Medulla oblongata (tissue), 1 donor: ENCODE results near the gene GPC6.
"Not testable (repeated sequence)": the region's sequence is repeated elsewhere in the genome, so short reads cannot be mapped to it uniquely, and the experiment has no call there.

Experiments
- DNase-seq: peaks from one replicate; pipeline ENCODE4 v3.0.0-alpha.2; 2015; ENCODE audit errors: extremely low spot score

GPC6 gene

DNA sequence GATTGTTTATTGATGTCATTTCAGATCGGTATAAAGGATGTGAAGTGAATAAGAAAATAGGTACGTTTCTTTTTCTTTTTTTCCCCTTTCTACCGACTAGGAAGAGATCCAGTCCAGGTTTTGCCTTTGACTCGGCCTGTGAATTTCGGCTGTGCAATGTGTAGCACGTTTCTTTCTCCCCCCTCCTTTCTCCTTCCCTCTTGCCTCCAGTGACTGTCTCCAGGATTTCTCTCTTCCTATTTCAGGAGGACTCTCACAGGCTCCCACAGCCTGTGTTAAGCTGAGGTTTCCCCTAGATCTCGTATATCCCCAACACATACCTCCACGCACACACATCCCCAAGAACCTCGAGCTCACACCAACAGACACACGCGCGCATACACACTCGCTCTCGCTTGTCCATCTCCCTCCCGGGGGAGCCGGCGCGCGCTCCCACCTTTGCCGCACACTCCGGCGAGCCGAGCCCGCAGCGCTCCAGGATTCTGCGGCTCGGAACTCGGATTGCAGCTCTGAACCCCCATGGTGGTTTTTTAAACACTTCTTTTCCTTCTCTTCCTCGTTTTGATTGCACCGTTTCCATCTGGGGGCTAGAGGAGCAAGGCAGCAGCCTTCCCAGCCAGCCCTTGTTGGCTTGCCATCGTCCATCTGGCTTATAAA, at the start of gene GPC6:
Gene GPC6 (plus strand): TSS at position 185 of the 657 bp plus-strand sequence.
- peak; percentile 66 for DNase-seq

DNA sequence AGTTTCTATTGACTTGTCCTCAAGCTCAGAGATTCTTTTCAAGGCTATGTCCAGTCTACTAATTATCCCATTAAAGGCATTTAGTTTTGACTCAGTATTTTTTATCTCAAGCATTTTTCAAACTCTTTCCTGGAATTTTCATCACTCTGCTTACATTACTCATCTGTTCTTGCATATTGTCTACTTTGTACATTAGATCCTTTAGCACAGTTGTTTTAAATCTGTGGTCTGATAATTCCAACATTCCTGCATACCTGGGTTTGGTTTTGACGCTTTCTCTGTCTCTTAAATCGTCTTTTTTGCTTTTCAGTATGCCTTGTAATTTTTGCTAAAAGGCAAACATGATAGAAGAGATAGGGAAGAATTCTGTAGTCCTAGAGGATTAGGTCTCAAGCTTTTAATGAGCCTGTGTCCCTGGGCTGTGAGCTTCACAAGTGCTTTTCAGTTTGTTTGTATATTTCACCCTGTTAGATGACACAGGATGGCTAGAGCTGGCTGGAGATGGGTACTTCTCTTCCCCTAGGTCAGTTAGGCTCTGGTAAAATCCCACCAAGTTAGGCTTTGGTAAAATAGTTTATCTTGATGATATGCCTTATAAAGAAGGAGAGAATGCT, 46.1 kb upstream of the GPC6 start:
- DNase-seq: no peak

DNA sequence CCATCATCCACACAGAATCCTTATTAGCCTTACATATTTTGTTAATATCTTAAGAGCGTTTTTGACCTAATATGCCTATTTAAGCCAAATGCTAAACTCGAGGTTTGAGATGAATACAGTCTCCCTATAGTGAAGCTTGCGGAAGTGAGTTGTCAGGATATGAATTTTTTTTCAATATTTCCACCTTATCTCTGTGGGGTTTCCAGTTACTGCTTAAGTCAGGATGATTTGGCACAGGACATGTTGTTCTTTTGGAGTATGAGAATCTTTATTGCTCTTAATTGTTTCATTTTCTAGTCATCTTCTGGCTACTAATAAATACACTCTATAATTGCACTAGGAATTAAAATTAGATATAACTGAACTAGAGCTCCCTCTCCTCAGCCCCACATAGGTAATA, 44.2 kb upstream of the GPC6 start:
- DNase-seq: no peak

GRCh38 chr13:93183302-93183701, 43.3 kb upstream of the GPC6 start:
- DNase-seq: no peak

GRCh38 chr13:93190006-93190405, 36.6 kb upstream of the GPC6 start:
- no peak for DNase-seq

DNA sequence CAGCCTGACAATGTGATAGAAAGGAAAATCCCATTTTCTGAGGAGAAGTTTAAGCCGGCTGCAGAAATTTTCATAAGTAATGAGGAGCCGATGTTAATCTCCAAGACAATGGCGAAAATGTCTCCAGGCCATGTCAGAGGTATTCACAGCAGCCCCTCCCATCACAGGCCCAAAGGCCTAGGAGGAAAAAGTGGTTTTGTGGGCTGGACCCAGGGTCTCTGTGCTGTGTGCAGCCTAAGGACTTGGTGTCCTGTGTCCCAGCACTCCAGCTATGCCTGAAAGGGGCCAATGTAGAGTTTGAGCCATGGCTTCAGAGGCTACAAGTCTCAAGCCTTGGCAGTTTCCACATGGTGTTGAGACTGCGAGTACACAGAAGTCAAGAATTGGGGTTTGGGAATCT, 32.9 kb upstream of the GPC6 start:
- no peak for DNase-seq

DNA sequence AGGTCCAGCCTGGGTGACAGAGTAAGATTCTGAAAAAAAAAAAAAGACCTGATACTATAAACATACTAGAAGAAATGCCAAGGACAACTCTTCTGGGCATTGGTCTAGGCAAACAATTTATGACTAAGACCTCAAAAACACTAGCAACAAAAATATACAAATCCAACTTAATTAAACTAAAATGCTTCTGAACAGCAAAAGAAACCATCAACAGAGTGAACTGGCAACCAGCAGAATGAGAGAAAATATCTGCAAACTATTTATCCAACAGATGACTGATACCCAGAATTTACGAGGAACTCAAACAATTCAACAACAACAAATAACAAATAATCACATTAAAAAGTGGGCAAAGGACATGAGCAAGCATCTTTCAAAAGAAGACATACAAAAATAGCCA, 26.8 kb upstream of the GPC6 start:
- DNase-seq: no peak

DNA sequence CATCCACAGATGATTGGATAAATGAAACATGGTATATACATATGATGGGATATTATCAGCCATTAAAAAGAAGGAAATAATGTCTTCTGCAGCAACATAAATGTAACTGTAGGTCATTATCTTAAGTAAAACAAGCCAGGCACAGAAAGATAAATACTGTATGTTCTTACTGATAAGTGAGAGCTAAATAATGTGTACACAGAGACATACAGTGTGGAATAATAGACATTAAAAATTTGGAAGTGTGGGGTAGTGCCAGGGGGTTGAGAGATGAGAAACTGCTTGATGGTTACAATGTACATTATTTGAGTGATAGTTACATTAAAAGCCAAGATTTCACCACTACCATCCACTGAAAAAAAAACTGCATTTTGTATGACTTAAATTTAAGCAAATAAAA, 26.0 kb upstream of the GPC6 start:
- DNase-seq: no peak

- DNase-seq: no peak
Observed at GRCh38 chr13:93201992-93202558, 24.5 kb upstream of the GPC6 start.

DNA sequence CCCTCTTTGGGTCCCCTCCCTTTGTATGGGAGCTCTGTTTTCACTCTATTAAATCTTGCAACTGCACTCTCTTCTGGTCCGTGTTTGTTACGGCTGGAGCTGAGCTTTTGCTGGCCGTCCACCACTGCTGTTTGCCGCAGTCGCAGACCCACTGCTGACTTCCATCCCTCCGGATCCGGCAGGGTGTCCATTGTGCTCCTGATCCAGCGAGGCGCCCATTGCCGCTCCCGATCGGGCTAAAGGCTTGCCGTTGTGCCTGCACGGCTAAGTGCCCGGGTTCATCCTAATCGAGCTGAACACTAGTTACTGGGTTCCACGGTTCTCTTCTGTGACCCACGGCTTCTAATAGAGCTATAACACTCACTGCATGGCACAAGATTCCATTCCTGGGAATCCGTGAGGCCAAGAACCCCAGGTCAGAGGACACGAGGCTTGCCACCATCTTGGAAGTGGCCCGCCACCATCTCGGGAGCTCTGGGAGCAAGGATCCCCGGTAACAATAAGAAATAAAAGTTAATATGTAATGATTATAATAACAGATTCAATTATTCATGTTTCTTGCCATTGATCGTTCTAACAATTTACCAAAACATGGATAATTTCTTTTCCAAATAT, 19.7 kb upstream of the GPC6 start:
- DNase-seq: not testable (repeated sequence)

- DNase-seq: no peak
Observed at GRCh38 chr13:93216122-93216521, 10.5 kb upstream of the GPC6 start.

DNA sequence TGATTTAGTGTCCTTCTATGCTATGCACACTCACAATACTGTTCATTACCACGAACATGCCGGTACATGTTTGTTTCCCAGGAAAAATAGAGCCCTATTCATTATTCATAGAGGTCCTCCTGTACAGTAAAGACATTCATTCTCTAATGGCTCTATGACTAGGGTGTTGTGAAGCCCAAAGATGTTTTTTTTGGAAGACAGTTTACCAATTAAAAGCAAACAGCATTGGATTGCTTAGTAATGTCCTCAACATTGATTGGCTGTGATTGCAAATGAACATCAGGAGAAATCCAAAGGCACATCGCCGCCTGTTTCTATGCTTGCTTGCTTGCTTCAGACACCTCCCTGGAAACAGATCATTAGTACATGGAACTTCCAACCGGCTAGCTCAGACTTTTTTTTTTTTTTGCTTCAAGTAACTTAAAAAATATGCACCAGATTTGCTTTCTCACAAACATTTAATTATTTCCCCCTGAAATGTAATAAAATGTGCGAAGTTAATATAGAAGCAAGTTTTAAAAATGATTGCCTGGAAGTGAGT, 8.8 kb upstream of the GPC6 start:
- DNase-seq: no peak

DNA sequence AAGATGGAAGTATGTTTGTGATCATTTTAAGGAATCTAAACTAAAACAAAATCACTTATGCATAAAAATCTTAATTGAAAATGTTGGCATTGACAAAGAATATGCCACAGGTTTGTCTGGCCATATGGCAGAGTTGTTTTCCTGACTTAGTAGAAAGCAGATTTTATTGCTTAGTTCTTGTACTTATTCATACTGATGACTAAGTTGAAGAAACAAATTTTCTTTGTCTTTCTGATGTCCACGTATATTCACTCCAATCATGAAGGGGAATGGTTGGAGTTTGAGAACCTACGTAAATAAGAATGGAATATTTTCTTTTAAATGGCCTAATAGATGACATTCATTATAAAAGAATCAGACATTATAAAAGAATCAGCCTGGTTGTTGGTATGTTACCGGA, 8.0 kb upstream of the GPC6 start:
- no peak for DNase-seq

DNA sequence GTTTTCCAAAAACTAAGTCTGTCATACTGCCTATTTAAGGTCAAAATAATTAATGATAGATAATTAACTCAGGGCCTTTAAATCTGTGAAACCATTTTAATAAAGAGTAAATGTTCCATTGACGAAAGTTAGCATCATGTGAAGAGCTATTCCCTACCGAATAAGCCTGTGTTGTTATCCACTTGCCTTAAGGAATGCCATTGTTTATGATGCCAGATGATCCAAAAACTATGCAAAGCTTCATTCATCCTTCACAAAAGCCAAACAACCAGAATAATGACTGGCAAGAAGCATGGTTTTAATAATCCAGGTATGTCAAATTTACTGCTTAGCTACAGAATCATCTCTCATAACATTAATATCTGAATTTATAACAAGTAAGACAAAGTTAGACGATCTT, 6.5 kb upstream of the GPC6 start:
- no peak for DNase-seq

GRCh38 chr13:93222976-93223375, 3.6 kb upstream of the GPC6 start:
- no peak for DNase-seq

- DNase-seq: no peak
Observed at GRCh38 chr13:93224535-93224934, 2.1 kb upstream of the GPC6 start.

- DNase-seq: no peak
Observed at GRCh38 chr13:93225610-93226009, 997 bp upstream of the GPC6 start.

DNA sequence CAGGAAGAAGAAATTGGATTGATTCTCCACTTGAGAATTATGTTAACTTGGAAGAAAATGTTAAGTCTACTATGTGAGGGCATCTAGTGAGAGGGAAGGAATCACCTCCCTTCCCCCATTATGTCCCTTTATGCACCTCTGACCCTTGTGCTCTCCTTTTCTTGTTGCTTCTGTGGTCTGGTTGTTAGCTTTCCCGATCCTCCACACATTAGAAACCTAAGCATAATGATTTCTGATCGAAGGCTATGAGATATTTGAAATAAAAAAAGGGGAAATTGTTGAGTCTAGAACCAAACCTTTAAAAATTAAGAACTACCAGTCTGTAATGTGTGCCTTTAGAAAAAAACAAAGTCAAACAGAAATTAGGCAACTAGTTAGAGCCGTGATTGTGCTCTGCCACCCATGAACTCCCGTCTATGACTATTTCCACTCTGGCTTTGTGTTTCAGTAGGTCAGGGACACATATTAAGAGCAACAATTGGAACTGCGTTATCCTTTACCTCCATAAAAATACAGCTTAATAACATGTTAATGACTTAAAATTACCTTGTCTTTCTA, 463 bp upstream of the GPC6 start:
- DNase-seq: no peak

GRCh38 chr13:93227280-93227877, 772 bp downstream of the GPC6 start:
- no peak for DNase-seq

DNA sequence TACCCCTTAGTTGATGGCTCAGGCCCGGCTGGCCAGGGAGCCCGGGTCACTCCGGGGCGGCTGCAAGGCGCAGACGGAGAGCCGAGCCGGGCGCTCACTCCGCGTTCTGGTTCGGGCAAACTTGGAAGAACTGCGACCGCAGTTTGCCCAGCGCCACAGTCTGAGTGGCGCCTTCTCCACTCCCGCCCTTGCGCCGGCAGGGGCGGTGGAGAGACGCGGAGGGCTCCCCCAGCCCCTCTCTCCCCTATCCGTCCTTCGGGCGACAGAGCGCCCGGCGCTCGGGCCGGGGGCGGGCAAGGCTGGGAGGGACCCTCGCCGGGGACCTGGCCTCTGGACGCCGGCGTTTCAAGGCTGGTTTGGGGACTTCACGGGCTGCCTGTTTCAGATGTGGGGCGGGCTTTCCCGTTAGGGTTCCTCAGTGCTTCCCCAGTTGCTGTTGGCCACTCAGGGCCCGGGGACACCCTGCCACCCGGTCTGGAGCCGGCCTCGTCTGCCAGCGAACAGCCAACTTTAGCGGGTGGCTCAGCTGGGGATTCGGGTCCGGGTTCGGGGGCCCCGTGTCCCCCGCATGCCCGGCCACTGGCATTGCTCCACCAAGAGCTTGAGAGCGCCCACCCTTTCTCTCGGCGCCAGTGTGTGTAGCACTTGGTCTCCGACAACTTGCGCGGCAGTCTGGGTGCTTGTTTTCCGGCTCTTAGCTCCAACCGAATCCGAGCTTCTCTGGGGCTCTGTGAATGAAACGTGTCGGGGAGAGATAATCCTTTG, 1.5 kb downstream of the GPC6 start:
- peak; percentile 53 for DNase-seq

- DNase-seq: no peak
Observed at GRCh38 chr13:93228643-93228937, 2.0 kb downstream of the GPC6 start.
